Lung (tissue), 5 donors: Measurements from ENCODE around the gene UGT2A2. TPM values are rescaled to one million over a fixed set of nuclear protein-coding genes. Genes with fewer than 3 reads are reported as not detected.

Experiments
- polyA plus RNA-seq, 2 donors: library from polyadenylated mRNA; stranded (reverse); fragments of 200-250 nt; gene quantifications; one replicate each; pipeline ENCODE4 v1.2.1, GENCODE V29; 2013
- small RNA-seq: library from RNA; depleted of rRNA; stranded (forward); fragments of <200 nt; gene quantifications from one replicate; pipeline ENCODE3, GENCODE V24; 2014; ENCODE audit warnings: low replicate concordance
- total RNA-seq, 2 donors: library from RNA; depleted of rRNA in 1 of 2; stranded (reverse); fragments of >200 nt in 1 of 2; gene quantifications; one replicate each; pipeline ENCODE4 v1.2.1, GENCODE V29; 2014 to 2021
- donor health status: Bipolar disorder and iron deficiency.
- donor health status: healthy.
- donor health status: DM: yes; HTN: yes; CAD: no.

Gene UGT2A2
- total and polyA plus RNA-seq, 4 donors, result not detected

Small RNA genes within 50 kb of the gene (small RNA-seq; reads per million reads assigned to genes)
- gene UGT2A2, result not detected

Other genes with a start within 250 kb of the UGT2A2 start
- gene UGT2B4, start 143.7 kb downstream of the UGT2A2 start, total RNA-seq, result 1 to 10 TPM in 1 of 2 donors, not detected in 1; 2.0 TPM
- gene UGT2B4, start 143.7 kb downstream of the UGT2A2 start, polyA plus RNA-seq, result under 1 TPM; 0.61 to 0.93 TPM
- gene UGT2A1, start 13.6 kb upstream of the UGT2A2 start, total RNA-seq, result not detected
- gene UGT2A1, start 13.6 kb upstream of the UGT2A2 start, polyA plus RNA-seq, result under 1 TPM in 1 of 2 donors, not detected in 1; 0.13 TPM
- gene SULT1B1, start 121.0 kb upstream of the UGT2A2 start, total RNA-seq, result 10 to 100 TPM in 1 of 2 donors, 1 to 10 TPM in 1; 4.7 to 11.0 TPM
- 1 to 10 TPM; 1.0 to 7.3 TPM for gene SULT1B1, start 121.0 kb upstream of the UGT2A2 start, polyA plus RNA-seq
- 100 to 1,000 TPM in 1 of 2 donors, 1 to 10 TPM in 1; 3.2 to 146 TPM for gene SULT1E1, start 220.5 kb upstream of the UGT2A2 start, total RNA-seq
- gene SULT1E1, start 220.5 kb upstream of the UGT2A2 start, polyA plus RNA-seq, result 1 to 10 TPM in 1 of 2 donors, under 1 TPM in 1; 0.39 to 4.1 TPM